NCI-H2081 treated with DMSO at 0.1 percent for 48 hours (cell line): ENCODE data around the gene GJA3.

Source experiments
- DNase-seq: peaks from one replicate; lab custom pipeline; 2025; lab: John Stamatoyannopoulos, UW

The GJA3 gene

GRCh38 chr13:20127562-20128458 lies 33.0 kb downstream of the GJA3 start:
- no peak for DNase-seq

DNA sequence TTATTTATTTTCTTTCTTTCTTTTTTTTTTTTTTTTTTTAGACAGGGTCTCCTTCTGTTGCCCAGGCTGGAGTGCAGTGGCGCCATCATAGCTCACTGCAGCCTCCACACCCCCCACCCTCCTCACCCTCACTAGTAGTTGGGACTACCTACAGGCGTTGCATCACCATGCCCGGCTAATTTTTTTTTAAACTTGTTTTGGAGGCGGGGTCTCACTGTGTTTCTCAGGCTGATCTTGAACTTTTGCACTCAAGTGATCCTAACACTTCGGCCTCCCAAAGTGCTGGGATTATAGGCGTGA lies 33.6 kb downstream of the GJA3 start:
- no peak for DNase-seq

- DNase-seq = no peak
Measured at GRCh38 chr13:20126541-20127261, 34.2 kb downstream of the GJA3 start.

DNA sequence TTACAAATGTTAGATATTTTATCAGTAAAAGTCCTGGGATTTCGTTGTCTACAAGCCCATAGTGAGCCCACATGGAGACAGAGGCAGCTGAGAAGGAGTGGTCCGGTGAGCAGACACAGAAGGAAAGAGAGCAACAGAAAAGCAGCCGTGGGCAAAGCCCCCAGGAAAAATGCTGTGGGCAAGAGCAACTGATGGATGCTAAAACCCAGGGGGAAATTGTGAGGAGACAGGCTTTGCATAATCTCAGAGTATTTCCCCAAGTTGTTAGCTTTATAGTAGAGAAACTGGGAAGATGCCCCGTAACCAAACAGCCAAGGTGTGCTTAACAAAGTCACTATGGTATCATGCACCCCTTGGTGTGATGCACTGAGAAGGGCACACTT lies 35.1 kb downstream of the GJA3 start:
- no peak for DNase-seq

DNA sequence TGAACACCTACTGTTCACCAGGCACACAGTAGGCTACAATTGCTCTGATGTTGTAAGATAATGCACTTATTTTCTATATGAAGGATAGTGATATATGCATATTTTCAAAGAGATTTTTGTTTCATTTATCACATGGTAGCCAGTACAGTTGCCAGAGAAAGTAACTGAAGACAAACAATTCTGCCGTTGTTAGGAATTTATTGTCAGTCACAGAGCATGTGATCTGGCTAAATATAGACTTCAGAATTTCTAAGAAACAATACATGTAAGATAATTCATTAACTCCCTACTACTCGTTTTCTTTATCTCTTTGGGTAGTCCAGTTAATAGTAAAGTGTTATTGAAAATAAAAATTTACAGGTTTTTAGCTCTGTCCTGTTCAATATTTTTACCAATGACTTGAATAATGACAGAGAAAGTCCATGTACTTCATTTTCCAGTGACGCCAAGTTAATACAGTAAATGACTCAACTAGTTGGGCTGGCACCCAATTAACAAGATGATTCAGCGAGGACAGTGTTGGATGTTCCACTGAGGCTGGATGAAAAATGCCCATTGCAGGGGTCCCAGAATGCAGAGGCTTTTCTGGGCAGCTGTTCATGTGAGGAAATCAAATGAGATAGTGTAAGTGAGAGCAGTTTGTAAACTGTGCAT lies 35.6 kb downstream of the GJA3 start:
- DNase-seq = no peak

DNA sequence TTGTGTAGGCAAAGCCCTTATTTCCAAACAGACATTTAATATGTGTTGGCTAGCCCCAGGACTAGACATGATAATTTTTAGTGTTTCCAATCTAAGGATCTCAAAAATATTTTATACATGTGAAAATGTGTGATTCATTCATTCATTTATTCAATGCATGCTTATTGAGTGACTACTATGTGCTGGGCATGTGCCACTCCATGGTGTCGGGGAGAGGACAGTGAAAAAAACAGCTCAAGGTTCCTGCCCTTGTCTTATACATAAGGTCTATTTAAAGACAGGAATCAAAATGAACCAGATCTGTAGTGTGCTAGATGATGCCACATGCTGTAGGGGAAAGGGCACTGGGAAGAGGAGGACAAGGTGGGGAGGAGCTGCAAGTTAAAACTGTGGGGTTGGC lies 36.5 kb downstream of the GJA3 start:
- no peak for DNase-seq

GRCh38 chr13:20121159-20121525 lies 39.7 kb downstream of the GJA3 start:
- no peak for DNase-seq

DNA sequence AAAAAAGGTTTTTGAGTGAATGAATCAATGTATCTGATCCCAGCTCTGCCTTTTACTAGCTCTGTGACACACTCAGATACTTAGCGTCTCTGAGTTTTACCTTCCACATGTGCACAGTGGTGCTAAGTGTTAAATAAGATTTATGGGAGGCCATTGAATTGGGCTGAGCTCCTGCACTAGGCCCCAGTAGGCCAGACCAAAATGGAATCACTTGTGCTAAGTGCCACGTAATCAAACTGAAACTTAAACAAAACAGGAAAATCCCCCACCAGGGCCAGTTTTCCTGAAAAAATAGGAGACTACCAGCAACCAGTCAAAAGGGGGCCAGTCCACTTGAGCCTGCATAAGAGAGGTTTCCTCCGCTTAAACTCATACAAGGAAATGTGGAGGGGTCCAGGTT lies 40.9 kb downstream of the GJA3 start:
- no peak for DNase-seq

DNA sequence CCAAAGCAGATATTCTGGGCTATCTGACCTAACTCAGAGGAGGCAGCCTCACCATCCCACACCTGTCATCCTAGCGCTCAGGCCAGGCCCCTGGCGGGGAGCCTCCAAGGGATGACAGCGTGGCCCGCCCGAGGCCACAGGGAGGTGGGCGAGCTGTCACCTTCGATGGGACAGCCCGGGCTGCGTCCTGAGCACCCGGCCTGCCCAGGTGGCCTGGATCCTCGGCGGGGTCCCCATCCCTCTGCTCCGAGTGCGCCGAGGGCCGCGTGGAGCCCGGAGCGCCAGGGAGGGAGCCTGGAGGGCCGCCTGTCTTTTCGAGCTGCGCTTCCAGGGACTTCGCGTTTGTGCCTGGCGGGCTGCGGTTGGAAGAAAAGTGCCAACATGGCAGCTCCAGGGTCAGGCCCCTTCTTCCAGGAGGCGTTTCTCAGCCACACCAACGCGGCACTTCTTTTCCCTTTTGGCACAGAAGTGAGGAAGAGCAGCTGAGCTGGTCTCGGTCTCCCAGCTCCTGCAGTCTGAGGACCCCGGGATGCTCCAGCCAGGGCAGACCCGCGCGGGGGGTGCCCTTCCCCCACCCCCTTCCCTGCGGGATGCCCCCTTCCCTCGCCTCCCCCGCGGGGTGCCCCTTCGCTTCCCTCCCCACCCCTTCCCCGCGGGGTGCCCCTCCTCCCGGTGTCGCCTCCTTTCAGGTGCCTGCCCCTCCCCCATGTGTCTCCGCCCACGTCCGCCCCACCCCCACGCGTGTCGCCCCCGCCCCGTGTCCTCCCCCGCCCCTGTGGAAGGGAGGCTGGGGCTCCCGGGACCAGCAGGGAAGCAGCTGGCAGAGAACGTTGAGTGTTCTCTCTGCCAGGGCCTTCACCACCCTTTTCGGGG lies 42.3 kb downstream of the GJA3 start:
- no peak for DNase-seq

GRCh38 chr13:20116213-20116612 lies 44.6 kb downstream of the GJA3 start:
- no peak for DNase-seq

- no peak for DNase-seq
Measured at GRCh38 chr13:20114066-20114610, 46.7 kb downstream of the GJA3 start.

GRCh38 chr13:20109037-20109436 lies 51.8 kb downstream of the GJA3 start:
- no peak for DNase-seq

DNA sequence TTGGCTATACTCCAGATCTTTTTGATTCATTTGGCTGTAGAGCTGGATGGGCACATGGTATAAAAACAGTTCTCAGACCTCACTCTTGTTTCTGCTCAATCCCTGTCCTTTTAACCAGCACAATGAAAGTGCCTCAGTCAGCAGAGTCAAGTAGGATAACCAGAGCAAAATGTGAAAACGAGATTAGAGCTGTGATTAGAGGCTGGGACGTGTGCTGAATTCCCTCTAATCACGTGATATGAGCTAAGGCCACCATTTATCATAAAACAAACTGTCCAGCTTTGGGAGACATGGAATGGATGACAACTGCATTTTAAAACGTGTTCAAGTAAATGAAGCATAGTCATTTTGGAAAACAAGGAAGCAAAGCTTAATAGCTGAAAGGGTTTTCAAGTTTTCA lies 54.1 kb downstream of the GJA3 start:
- no peak for DNase-seq

DNA sequence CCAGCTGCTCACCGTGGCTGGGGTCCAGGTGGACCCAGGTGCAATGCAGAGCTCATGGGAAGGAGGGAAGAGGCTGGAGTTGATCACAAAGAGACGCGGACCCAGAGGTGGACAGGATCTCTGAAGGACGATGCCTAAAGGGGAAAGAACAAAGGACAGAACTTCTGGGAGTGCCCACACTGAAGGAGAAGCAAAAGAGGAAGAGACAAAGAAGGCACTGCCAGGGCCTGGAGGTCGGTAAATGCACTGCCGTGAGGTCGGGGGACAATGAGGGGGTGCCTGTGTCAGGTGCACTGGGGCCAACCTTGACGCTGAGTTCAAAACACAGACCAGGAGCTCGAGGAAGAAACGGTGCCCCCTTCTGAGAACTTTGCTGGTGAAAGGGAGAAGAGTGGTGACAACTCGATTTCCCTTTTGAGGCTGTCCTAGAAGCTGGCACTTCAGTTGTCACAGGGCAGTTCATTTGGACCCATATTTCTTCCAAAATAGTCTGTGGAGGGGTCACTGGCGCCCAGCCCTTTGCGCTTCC lies 55.6 kb downstream of the GJA3 start:
- no peak for DNase-seq

DNA sequence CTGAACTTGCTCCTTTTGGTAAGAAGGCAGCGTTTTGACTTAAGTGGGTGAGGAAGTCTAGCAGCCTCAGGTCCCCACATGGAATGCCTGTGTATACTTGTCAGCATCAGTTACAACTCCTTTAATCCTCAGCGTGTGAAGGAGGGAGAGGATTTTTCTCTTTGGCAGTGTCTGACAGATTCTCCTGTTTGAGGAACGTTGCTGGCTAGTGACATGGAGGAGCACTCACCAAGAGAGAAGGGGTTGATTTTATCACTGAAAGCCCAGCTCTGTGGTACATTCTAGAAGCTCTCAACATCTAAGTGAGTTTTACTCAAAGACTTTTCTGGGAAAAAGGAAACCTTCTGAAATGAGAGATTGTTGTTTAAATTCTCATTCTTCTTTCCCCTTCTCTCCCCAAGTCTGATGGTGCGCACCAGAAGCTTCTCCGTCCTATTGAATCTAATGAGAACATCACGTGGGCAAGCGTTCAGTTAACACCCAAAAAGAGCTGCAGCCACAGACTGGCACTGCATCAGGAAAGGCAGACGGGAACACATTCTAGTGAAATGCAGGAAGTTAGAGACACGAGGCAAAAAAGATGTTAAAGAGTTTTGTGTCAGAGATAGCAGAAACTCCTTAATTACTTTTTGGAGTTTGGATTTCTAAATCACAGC lies 58.2 kb downstream of the GJA3 start:
- no peak for DNase-seq

DNA sequence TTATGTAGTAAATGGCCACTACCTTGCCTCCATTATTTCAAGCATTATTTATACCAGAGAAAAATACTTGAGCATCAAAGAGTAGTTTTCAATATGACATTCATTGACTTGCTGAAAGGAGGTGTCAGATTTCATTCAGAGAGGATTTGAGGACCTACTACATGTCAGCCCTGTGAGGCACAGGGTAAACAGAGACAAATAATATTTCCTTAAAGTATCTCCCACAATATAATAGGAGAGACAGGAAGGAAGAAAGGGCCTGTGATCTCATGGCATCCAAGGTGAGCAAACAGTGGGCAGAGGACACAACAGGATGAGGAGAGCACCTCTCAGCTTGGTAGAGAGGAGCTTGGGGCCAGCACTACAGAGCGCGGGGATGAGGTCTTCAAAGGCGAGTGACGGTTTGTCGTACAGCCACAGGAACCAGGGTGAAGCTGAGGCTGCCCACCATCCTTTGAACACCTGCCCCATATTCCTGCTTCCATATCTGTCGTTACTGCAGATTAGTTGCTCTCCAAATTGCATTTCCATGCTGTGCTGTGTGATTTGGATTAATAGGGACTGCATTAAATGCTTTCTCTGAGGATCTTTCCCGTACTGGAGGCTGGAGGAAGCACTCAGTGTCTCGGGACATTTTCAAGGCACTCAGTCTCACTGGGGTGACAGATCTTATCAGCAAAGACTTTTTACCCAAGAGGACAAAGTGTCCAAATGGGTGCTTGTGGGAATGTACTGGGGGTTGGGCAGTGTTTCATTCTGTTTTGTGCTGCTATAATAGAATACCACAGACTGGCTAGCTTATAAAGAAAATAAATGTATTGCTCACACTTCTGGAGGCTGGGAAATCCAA lies 59.2 kb downstream of the GJA3 start:
- DNase-seq = no peak

DNA sequence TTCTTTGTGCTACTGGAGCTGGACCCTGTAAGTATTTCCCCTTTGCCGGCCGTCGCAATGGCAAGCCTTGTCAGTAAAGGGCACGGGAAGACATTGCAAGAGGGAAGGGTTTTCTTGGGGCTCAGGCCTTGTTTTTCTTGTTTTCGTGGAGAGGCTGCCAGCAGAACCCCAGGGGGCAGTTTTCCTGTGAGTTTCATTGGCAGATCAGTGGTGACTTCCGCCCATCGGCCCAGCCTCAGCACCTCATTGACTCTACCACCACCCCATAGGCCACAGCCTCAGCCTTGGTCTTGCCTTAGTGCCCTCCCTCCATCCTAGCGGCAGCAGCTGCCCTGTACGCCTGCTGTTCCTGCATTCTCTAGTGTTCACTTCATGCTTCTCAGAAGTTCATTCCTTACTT lies 61.5 kb downstream of the GJA3 start:
- no peak for DNase-seq

GRCh38 chr13:20093951-20094350 lies 66.9 kb downstream of the GJA3 start:
- no peak for DNase-seq

DNA sequence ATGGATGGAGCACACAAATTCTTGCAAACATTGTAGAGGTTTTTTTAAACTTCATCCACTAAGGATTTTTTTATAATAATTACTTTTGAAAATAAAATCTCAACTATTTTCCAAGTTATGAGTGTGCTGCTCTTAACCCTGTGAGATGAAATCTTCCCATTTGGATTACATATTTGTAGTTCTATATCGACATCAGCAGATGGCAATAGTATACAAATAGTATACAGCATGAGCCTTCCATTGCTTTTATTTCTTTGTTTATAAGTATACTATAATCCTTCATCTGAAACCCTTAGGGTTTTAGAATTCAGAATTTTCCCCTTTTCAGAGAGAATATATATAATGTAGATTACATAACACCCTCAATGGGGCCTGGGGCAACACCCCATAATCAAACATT lies 70.5 kb downstream of the GJA3 start:
- no peak for DNase-seq
